ACC112 (cell line): Measurements from ENCODE around the gene CREB3L4.

Source experiments
- H2AFZ ChIP-seq: fragments of 200-600 bp; sonication (generic); one replicate; pipeline ENCODE4 v1.6.0; 2017; ENCODE audit warnings: antibody characterized with exemption, low read length; ENCODE audit not compliant: unreplicated experiment
- H3K27ac ChIP-seq: fragments of 200-600 bp; sonication (generic); 2 replicates; pipeline ENCODE4 v1.5.1; 2014; ENCODE audit warnings: low read depth, mild to moderate bottlenecking, antibody characterized with exemption, low read length, moderate library complexity
- H3K27me3 ChIP-seq: fragments of 200-600 bp; sonication (generic); 2 replicates; pipeline ENCODE4 v1.6.1; 2014; ENCODE audit warnings: mild to moderate bottlenecking, antibody characterized with exemption, low read length, moderate library complexity, mixed read lengths; ENCODE audit not compliant: insufficient read depth
- H3K36me3 ChIP-seq: fragments of 200-600 bp; sonication (generic); 2 replicates; pipeline ENCODE4 v1.6.1; 2016; ENCODE audit warnings: mild to moderate bottlenecking, antibody characterized with exemption, low read length, moderate library complexity, mixed read lengths; ENCODE audit not compliant: insufficient read depth
- H3K4me1 ChIP-seq: fragments of 200-600 bp; sonication (generic); one replicate; pipeline ENCODE4 v1.6.1; 2016; ENCODE audit warnings: low read length, mixed read lengths; ENCODE audit not compliant: insufficient read depth, unreplicated experiment, control insufficient read depth
- H3K4me3 ChIP-seq: fragments of 200-600 bp; sonication (generic); 2 replicates; pipeline ENCODE4 v1.5.1; 2014; ENCODE audit warnings: mild to moderate bottlenecking, low read depth, low read length
- H3K79me2 ChIP-seq: fragments of 200-600 bp; sonication (generic); one replicate; pipeline ENCODE4 v1.6.0; 2016; ENCODE audit warnings: low read length; ENCODE audit not compliant: control insufficient read depth, unreplicated experiment, insufficient read depth

Gene CREB3L4

GRCh38 chr1:153938996-153939395, 28.7 kb upstream of the CREB3L4 start:
- Histone ChIP-seq H3K4me1 (no peaks in the 10 kb centered on the region), H3K4me3 (no peak overlapping the region), H3K36me3 (peaks cover 19% of the 10 kb centered on the region; the same call in 1 of the 2 replicates)

GRCh38 chr1:153939476-153939875, 28.2 kb upstream of the CREB3L4 start:
- peaks cover 19% of the 10 kb centered on the region; the same call in 1 of the 2 replicates for H3K36me3 ChIP-seq
- no peak overlapping the region for H3K4me3 ChIP-seq

More at GRCh38 chr1:153938996-153939395, 28.7 kb upstream of the CREB3L4 start:
- H3K27ac ChIP-seq = no peak overlapping the region
- no peak overlapping the region for H2AFZ ChIP-seq
- peaks cover 2% of the 10 kb centered on the region for H3K79me2 ChIP-seq
- no peaks in the 10 kb centered on the region for H3K27me3 ChIP-seq

GRCh38 chr1:153940756-153941155, 26.9 kb upstream of the CREB3L4 start:
- Histone ChIP-seq H2AFZ (no peak overlapping the region), H3K27me3 (no peaks in the 10 kb centered on the region), H3K27ac (no peak overlapping the region), H3K4me3 (no peak overlapping the region), H3K4me1 (no peaks in the 10 kb centered on the region), H3K79me2 (peaks cover 19% of the 10 kb centered on the region), H3K36me3 (peaks cover 16% of the 10 kb centered on the region; the same call in 1 of the 2 replicates)

More at GRCh38 chr1:153939476-153939875, 28.2 kb upstream of the CREB3L4 start:
- Histone ChIP-seq H3K27me3 (no peaks in the 10 kb centered on the region), H3K27ac (no peak overlapping the region), H3K79me2 (peaks cover 7% of the 10 kb centered on the region), H3K4me1 (no peaks in the 10 kb centered on the region), H2AFZ (no peak overlapping the region)

GRCh38 chr1:153941826-153942725, 25.6 kb upstream of the CREB3L4 start:
- Histone ChIP-seq H2AFZ (no peak overlapping the region), H3K27me3 (no peaks in the 10 kb centered on the region), H3K79me2 (peaks cover 19% of the 10 kb centered on the region), H3K4me3 (no peak overlapping the region), H3K4me1 (peaks cover 3% of the 10 kb centered on the region), H3K27ac (no peak overlapping the region), H3K36me3 (peaks cover 9% of the 10 kb centered on the region; the same call in 1 of the 2 replicates)

- Histone ChIP-seq H3K36me3 (peaks cover 5% of the 10 kb centered on the region; the same call in 1 of the 2 replicates), H3K27me3 (no peaks in the 10 kb centered on the region), H3K4me3 (no peak overlapping the region), H3K27ac (no peak overlapping the region), H3K4me1 (peaks cover 3% of the 10 kb centered on the region), H3K79me2 (peaks cover 19% of the 10 kb centered on the region), H2AFZ (no peak overlapping the region)
Observed at GRCh38 chr1:153942766-153943549, 24.7 kb upstream of the CREB3L4 start.

GRCh38 chr1:153944005-153944826, 23.5 kb upstream of the CREB3L4 start:
- Histone ChIP-seq H3K79me2 (peaks cover 19% of the 10 kb centered on the region), H2AFZ (no peak overlapping the region), H3K27ac (no peak overlapping the region), H3K27me3 (no peaks in the 10 kb centered on the region), H3K4me3 (peak overlapping the region; percentile 87), H3K4me1 (peaks cover 3% of the 10 kb centered on the region), H3K36me3 (peaks cover 11% of the 10 kb centered on the region; the same call in 1 of the 2 replicates)

GRCh38 chr1:153944827-153945117, 22.9 kb upstream of the CREB3L4 start:
- no peak overlapping the region for H2AFZ ChIP-seq
- H3K4me1 ChIP-seq = peaks cover 3% of the 10 kb centered on the region
- H3K27me3 ChIP-seq = no peaks in the 10 kb centered on the region
- peaks cover 19% of the 10 kb centered on the region for H3K79me2 ChIP-seq
- H3K36me3 ChIP-seq = peaks cover 11% of the 10 kb centered on the region; the same call in 1 of the 2 replicates
- no peak overlapping the region for H3K27ac ChIP-seq
- H3K4me3 ChIP-seq = peak overlapping the region; percentile 87

- H3K27ac ChIP-seq = peak overlapping the region; percentile 72
- H3K36me3 ChIP-seq = peaks cover 13% of the 10 kb centered on the region
- peaks cover 19% of the 10 kb centered on the region for H3K79me2 ChIP-seq
- peak overlapping the region; percentile 33 for H2AFZ ChIP-seq
- peak overlapping the region; percentile 87 for H3K4me3 ChIP-seq
- H3K4me1 ChIP-seq = peaks cover 3% of the 10 kb centered on the region
- no peaks in the 10 kb centered on the region for H3K27me3 ChIP-seq
Observed at GRCh38 chr1:153945131-153945794, 22.4 kb upstream of the CREB3L4 start.

GRCh38 chr1:153945795-153946621, 21.7 kb upstream of the CREB3L4 start:
- H2AFZ ChIP-seq = peak overlapping the region; percentile 85
- peak overlapping the region; percentile 72 for H3K27ac ChIP-seq
- no peaks in the 10 kb centered on the region for H3K27me3 ChIP-seq
- H3K36me3 ChIP-seq = peaks cover 19% of the 10 kb centered on the region
- H3K4me1 ChIP-seq = peaks cover 3% of the 10 kb centered on the region
- peak overlapping the region; percentile 87 for H3K4me3 ChIP-seq
- peaks cover 19% of the 10 kb centered on the region for H3K79me2 ChIP-seq
